MM.1S (cell line): Measurements from ENCODE around the gene AGAP2.

Experiments used
- DNase-seq: peaks from one replicate; pipeline ENCODE4 v3.0.0-alpha.2; 2015
- H2AFZ ChIP-seq: fragments of 300-600 bp; sonication (generic); 2 replicates; pipeline ENCODE4 v1.6.0; 2016; ENCODE audit warnings: antibody characterized with exemption, low read length
- H3F3A ChIP-seq: fragments of 300-600 bp; sonication (generic); 2 replicates; pipeline ENCODE4 v1.6.1; 2016; ENCODE audit warnings: mild to moderate bottlenecking, antibody characterized with exemption, low read length, moderate library complexity, mixed read lengths; ENCODE audit not compliant: insufficient read depth
- H3K27ac ChIP-seq: fragments of 300-600 bp; sonication (generic); 2 replicates; pipeline ENCODE4 v1.5.1; 2016; ENCODE audit warnings: mild to moderate bottlenecking, low read length
- H3K27me3 ChIP-seq: fragments of 300-600 bp; sonication (generic); replicated peaks from 2 replicates; pipeline ENCODE4 v1.6.0; 2016; ENCODE audit warnings: low read length; ENCODE audit not compliant: insufficient read depth
- H3K36me3 ChIP-seq: fragments of 300-600 bp; sonication (generic); replicated peaks from 2 replicates; pipeline ENCODE4 v1.6.1; 2016; ENCODE audit warnings: mild to moderate bottlenecking, low read length, mixed read lengths; ENCODE audit not compliant: insufficient read depth
- H3K4me1 ChIP-seq: fragments of 300-600 bp; sonication (generic); 2 replicates; pipeline ENCODE4 v1.6.1; 2016; ENCODE audit warnings: low read length, mixed read lengths
- H3K4me2 ChIP-seq: fragments of 300-600 bp; sonication (generic); 2 replicates; pipeline ENCODE4 v1.6.0; 2016; ENCODE audit warnings: low read depth, low read length
- H3K4me3 ChIP-seq: fragments of 300-600 bp; sonication (generic); 2 replicates; pipeline ENCODE4 v1.5.1; 2016; ENCODE audit warnings: low read length, mixed read lengths
- H3K79me2 ChIP-seq: fragments of 300-600 bp; sonication (generic); 2 replicates; pipeline ENCODE4 v1.6.1; 2016; ENCODE audit warnings: mixed run types, low read length, mixed read lengths
- H3K9ac ChIP-seq: fragments of 300-600 bp; sonication (generic); 2 replicates; pipeline ENCODE4 v1.6.1; 2016; ENCODE audit warnings: low read length, mixed read lengths
- H3K9me2 ChIP-seq: fragments of 300-600 bp; sonication (generic); replicated peaks from 2 replicates; pipeline ENCODE4 v1.6.1; 2016; ENCODE audit warnings: mild to moderate bottlenecking, low read length, mixed read lengths; ENCODE audit not compliant: insufficient read depth
- H3K9me3 ChIP-seq: fragments of 300-600 bp; sonication (generic); replicated peaks from 2 replicates; pipeline ENCODE4 v1.6.1; 2016; ENCODE audit warnings: mild to moderate bottlenecking, low read length, mixed read lengths; ENCODE audit not compliant: insufficient read depth
- H4K20me1 ChIP-seq: fragments of 300-600 bp; sonication (generic); 2 replicates; pipeline ENCODE4 v1.6.1; 2016; ENCODE audit warnings: mild to moderate bottlenecking, low read length, moderate library complexity, mixed read lengths; ENCODE audit not compliant: insufficient read depth
- EZH2 ChIP-seq: fragments of 300-600 bp; sonication (generic); optimal IDR thresholded peaks from 2 replicates; pipeline ENCODE3; 2017; ENCODE audit warnings: low read depth, mild to moderate bottlenecking, antibody characterized with exemption, low read length, mixed read lengths
- EZH2phosphoT487 ChIP-seq: fragments of 300-600 bp; sonication (generic); IDR thresholded peaks from 2 replicates; pipeline ENCODE4 v1.6.1; 2018; ENCODE audit warnings: antibody characterized with exemption, low read length
- TF ChIP-seq, protein P1 (sequence below): fragments of 300-600 bp; sonication (generic); IDR thresholded peaks from 2 replicates; pipeline ENCODE4 v1.5.1; 2016; ENCODE audit warnings: antibody characterized with exemption, low read length, mixed read lengths

AGAP2 gene

DNA sequence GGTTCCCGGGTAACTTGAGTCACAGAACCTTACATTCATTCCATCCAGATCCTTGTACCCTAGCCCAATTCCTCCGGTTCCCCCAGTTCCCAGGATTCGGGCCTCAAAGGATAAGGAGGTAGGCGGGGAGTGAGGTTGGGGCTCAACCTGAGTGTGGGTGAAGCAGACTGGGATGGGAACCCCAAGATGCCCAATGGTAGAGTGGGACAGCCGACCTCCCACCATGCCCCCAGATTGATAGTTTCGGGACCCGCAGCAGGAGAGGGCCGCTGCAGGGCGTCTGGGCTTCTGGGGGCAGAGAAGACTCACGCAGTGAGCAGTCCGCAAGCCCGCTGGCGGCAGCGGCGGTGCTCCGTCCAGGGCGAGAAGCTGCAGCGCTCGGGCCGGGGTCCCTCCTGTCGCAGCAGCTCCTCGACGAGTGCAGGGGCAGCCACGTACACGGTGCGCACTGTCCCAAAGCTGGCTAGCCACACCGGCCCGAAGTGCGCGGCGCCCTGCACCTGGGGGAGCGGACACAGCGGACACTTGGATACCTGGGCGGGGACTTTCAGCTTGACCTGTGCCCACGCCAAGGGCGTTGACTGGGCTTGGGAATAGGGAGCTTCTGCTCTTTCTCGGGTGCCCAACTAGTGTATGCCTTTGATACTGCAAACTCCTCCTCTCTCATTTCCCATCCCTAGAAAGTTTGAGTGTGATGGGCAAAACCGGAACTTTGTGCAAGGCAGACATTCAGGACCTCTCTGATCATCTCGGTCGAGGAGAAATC is 27.3 kb upstream of the AGAP2 start:
- H3K36me3 ChIP-seq: no peaks in the 10 kb centered on the region; the same call in 1 of the 2 replicates
- H3K4me1 ChIP-seq: peaks cover 8% of the 10 kb centered on the region; the same call in 1 of the 2 replicates
- peaks cover 34% of the 10 kb centered on the region for H3K27me3 ChIP-seq
- no peaks in the 10 kb centered on the region for H3F3A ChIP-seq
- TF ChIP-seq, protein P1, sequence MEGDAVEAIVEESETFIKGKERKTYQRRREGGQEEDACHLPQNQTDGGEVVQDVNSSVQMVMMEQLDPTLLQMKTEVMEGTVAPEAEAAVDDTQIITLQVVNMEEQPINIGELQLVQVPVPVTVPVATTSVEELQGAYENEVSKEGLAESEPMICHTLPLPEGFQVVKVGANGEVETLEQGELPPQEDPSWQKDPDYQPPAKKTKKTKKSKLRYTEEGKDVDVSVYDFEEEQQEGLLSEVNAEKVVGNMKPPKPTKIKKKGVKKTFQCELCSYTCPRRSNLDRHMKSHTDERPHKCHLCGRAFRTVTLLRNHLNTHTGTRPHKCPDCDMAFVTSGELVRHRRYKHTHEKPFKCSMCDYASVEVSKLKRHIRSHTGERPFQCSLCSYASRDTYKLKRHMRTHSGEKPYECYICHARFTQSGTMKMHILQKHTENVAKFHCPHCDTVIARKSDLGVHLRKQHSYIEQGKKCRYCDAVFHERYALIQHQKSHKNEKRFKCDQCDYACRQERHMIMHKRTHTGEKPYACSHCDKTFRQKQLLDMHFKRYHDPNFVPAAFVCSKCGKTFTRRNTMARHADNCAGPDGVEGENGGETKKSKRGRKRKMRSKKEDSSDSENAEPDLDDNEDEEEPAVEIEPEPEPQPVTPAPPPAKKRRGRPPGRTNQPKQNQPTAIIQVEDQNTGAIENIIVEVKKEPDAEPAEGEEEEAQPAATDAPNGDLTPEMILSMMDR: no peak
- TF ChIP-seq EZH2phosphoT487: no peak
- TF ChIP-seq EZH2: no peak
- no peak overlapping the region for H2AFZ ChIP-seq
- no peak overlapping the region for H3K27ac ChIP-seq
- no peak overlapping the region for H3K9ac ChIP-seq
- no peaks in the 10 kb centered on the region for H4K20me1 ChIP-seq
- peak overlapping the region; percentile 90; the same call in 1 of the 2 replicates for H3K4me2 ChIP-seq
- DNase-seq: no peak
- peaks cover 6% of the 10 kb centered on the region for H3K79me2 ChIP-seq
- H3K9me2 ChIP-seq: no peaks in the 10 kb centered on the region
- H3K9me3 ChIP-seq: no peaks in the 10 kb centered on the region
- H3K4me3 ChIP-seq: peak overlapping the region; percentile 60; the same call in 1 of the 2 replicates

DNA sequence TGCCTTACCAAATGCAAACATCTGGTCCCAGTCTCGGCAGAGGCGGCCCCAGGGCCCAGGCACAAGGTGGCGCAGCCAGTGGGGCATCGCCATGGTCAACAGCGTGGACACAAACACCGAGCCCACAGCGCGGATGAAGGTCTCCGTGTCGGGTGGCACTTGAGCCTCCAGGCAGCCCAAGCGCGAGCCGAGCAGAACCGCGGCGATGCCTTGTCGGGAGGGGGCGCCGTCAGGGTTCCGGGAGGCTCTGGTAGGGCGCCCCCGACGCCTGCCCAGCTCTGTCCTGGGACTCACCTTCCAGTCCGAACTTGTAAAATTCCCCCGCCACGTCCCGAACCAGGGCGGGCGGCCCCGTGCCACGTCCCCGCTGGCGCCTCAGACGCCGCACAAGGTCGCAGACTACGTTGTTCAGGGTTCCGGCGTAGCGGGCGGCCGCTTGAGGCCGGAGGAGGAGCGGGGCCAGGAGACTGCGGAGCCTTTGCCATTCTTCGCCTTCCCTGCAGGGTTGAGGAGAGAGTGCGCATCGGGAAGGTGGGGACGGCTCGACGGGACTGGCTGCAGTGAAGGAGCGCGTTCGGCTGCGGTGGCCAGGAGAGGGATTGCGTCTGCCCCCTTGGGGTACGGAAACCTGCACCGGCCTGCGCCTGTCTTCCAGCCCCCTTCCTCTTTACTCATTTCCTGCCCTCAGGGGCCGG is 26.6 kb upstream of the AGAP2 start:
- Histone ChIP-seq H3K4me1 (peaks cover 6% of the 10 kb centered on the region; the same call in 1 of the 2 replicates), H3K27me3 (peaks cover 34% of the 10 kb centered on the region), H3K4me3 (peak overlapping the region; percentile 60), H3K36me3 (no peaks in the 10 kb centered on the region; the same call in 1 of the 2 replicates), H3K9me2 (no peaks in the 10 kb centered on the region), H2AFZ (peak overlapping the region; percentile 84), H4K20me1 (no peaks in the 10 kb centered on the region), H3K79me2 (no peaks in the 10 kb centered on the region), H3F3A (no peaks in the 10 kb centered on the region), H3K4me2 (peak overlapping the region; percentile 90), H3K9ac (peak overlapping the region; percentile 34; the same call in 1 of the 2 replicates), H3K27ac (no peak overlapping the region), H3K9me3 (no peaks in the 10 kb centered on the region)
- peak; percentile 21 for DNase-seq
- TF ChIP-seq, protein P1: peak; percentile 50
- TF ChIP-seq EZH2phosphoT487: no peak

DNA sequence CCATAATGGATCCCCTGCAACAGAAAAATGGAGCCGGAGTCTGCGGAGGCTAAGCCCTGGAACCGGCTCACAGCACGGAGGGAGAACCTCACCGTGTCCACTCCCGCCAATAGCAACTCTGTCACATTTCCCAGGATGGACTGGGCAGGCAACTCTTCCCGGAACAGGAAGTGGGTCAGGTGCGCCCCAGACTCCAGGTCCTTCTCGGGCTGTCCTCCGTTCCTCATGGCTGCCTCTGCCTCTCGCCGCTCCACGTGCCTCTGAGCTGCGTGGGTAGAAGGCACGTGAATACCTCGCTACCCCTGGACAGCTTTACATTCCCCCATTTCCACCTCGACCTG is 26.1 kb upstream of the AGAP2 start:
- TF ChIP-seq EZH2: no peak
- no peak for TF ChIP-seq EZH2phosphoT487
- TF ChIP-seq, protein P1: no peak
- no peak overlapping the region for H3K27ac ChIP-seq
- H4K20me1 ChIP-seq: no peaks in the 10 kb centered on the region
- peak overlapping the region; percentile 34; the same call in 1 of the 2 replicates for H3K9ac ChIP-seq
- peaks cover 6% of the 10 kb centered on the region; the same call in 1 of the 2 replicates for H3K4me1 ChIP-seq
- peak overlapping the region; percentile 60 for H3K4me3 ChIP-seq
- H3K9me3 ChIP-seq: no peaks in the 10 kb centered on the region
- H3K79me2 ChIP-seq: no peaks in the 10 kb centered on the region
- H3K9me2 ChIP-seq: no peaks in the 10 kb centered on the region
- H2AFZ ChIP-seq: peak overlapping the region; percentile 84
- no peaks in the 10 kb centered on the region for H3F3A ChIP-seq
- peaks cover 34% of the 10 kb centered on the region for H3K27me3 ChIP-seq
- no peak for DNase-seq
- peak overlapping the region; percentile 90 for H3K4me2 ChIP-seq
- H3K36me3 ChIP-seq: no peaks in the 10 kb centered on the region
